Activated CD8-positive, alpha-beta memory T cell treated with anti-CD3 and anti-CD28 coated beads for 4 hours (primary cell): ENCODE measurements around the gene PCDHGA9.
"Not testable (repeated sequence)": the region's sequence is repeated elsewhere in the genome, so short reads cannot be mapped to it uniquely, and the experiment has no call there.

Source experiments
- DNase-seq, 2 donors: peaks; one replicate each; pipeline ENCODE4 v3.0.0-alpha.2; 2020; ENCODE audit warnings: low read depth in 2 of 2

The PCDHGA9 gene

DNA sequence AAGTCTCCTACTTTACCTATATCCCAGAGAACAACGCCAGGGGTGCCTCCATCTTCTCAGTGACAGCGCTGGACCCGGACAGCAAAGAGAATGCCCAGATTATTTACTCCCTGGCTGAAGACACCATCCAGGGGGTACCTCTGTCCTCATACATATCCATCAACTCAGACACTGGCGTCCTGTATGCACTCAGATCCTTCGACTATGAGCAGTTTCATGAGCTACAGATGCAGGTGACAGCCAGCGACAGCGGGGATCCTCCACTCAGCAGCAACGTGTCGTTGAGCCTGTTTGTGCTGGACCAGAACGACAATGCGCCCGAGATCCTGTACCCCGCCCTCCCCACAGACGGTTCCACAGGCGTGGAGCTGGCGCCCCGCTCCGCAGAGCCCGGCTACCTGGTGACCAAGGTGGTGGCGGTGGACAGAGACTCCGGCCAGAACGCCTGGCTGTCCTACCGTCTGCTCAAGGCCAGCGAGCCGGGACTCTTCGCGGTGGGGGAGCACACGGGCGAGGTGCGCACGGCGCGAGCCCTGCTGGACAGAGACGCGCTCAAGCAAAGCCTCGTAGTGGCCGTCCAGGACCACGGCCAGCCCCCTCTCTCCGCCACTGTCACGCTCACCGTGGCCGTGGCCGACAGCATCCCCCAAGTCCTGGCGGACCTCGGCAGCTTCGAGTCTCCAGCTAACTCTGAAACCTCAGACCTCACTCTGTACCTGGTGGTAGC, 12.1 kb downstream of the PCDHGA9 start:
- not testable (repeated sequence) for DNase-seq

DNA sequence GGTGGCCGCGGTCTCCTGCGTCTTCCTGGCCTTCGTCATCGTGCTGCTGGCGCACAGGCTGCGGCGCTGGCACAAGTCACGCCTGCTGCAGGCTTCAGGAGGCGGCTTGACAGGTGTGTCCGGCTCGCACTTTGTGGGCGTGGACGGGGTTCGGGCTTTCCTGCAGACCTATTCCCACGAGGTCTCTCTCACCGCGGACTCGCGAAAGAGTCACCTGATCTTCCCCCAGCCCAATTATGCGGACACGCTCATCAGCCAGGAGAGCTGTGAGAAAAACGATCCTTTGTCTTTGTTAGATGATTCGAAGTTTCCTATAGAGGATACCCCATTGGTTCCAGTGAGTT, 12.7 kb downstream of the PCDHGA9 start:
- DNase-seq, result not testable (repeated sequence)

GRCh38 chr5:141417494-141418172, 15.1 kb downstream of the PCDHGA9 start, which contains the start of gene PCDHGB7:
Gene PCDHGB7, plus strand, starts transcription at chr5:141417677. Its CDS starts 183 bp downstream, at chr5:141417860.
- not testable (repeated sequence) for DNase-seq

DNA sequence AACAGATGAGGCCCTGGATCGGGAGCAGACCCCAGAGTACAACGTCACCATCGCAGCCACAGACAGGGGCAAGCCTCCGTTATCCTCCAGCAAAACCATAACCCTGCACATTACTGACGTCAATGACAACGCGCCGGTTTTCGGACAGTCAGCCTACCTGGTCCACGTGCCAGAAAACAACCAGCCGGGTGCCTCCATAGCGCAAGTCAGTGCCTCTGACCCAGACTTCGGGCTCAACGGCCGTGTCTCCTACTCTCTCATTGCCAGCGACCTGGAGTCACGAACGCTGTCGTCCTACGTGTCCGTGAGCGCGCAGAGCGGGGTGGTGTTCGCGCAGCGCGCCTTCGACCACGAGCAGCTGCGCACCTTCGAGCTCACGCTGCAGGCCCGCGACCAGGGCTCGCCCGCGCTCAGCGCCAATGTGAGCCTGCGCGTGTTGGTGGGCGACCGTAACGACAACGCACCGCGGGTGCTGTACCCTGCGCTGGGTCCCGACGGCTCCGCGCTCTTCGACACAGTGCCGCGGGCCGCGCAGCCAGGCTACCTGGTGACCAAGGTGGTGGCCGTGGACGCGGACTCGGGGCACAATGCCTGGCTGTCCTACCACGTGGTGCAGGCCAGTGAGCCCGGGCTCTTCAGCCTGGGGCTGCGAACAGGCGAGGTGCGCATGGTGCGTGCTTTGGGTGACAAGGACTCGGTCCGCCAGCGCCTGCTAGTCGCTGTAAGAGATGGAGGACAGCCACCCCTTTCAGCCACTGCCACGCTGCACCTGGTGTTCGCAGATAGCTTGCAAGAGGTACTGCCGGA, 16.7 kb downstream of the PCDHGA9 start:
- DNase-seq, result no peak

DNA sequence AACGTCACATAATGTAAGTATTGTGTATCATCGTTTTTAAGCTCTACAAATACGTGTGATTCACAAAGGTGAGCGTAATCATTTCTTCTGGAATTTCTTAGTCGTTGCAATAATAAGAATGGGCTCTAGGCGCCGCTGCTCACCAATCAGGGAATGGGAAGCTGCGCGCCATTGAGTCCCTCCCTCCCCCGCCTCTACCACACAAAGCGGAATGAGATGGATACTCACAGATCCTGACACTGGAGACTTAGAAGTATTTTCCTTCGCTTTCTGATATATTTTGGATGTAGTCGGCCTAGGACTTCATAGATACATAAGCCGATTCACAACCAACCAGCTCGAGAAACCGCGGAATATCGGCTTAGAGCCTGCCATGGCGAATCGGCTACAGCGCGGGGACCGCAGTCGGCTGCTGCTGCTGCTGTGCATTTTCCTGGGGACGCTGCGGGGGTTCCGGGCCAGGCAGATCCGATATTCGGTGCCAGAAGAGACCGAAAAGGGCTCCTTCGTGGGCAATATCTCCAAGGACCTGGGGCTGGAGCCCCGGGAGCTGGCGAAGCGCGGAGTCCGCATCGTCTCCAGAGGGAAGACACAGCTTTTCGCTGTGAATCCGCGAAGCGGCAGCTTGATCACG, 18.4 kb downstream of the PCDHGA9 start, which contains the start of gene PCDHGA11:
Gene PCDHGA11, plus strand, starts transcription at position 197 of the 634 bp plus-strand sequence. Its CDS starts 177 bp downstream, at position 374.
- no peak for DNase-seq

- DNase-seq, result no peak
Measured at GRCh38 chr5:141421489-141421855, 18.9 kb downstream of the PCDHGA9 start.

DNA sequence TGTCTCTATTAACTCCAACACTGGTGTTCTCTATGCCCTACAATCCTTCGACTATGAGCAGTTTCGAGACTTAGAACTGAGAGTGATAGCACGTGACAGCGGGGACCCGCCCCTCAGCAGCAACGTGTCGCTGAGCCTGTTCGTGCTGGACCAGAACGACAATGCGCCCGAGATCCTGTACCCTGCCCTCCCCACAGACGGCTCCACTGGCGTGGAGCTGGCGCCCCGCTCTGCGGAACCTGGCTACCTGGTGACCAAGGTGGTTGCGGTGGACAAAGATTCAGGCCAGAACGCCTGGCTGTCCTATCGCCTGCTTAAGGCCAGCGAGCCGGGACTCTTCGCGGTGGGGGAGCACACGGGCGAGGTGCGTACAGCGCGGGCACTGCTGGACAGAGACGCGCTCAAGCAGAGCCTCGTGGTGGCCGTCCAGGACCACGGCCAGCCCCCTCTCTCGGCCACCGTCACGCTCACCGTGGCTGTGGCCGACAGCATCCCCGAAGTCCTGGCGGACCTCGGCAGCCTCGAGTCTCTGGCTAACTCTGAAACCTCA, 20.2 kb downstream of the PCDHGA9 start:
- DNase-seq, result no peak

- DNase-seq, result no peak
Measured at GRCh38 chr5:141427783-141428426, 25.3 kb downstream of the PCDHGA9 start.

- no peak for DNase-seq
Measured at GRCh38 chr5:141430332-141431113, 27.9 kb downstream of the PCDHGA9 start, which contains the start of gene PCDHGA12. Gene PCDHGA12, plus strand, starts transcription at chr5:141430507. Its CDS starts 253 bp downstream, at chr5:141430760.

GRCh38 chr5:141431286-141431685, 28.7 kb downstream of the PCDHGA9 start:
- no peak for DNase-seq

- not testable (repeated sequence) for DNase-seq
Measured at GRCh38 chr5:141432308-141432707, 29.7 kb downstream of the PCDHGA9 start.

DNA sequence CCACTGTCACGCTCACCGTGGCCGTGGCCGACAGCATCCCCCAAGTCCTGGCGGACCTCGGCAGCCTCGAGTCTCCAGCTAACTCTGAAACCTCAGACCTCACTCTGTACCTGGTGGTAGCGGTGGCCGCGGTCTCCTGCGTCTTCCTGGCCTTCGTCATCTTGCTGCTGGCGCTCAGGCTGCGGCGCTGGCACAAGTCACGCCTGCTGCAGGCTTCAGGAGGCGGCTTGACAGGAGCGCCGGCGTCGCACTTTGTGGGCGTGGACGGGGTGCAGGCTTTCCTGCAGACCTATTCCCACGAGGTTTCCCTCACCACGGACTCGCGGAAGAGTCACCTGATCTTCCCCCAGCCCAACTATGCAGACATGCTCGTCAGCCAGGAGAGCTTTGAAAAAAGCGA, 30.1 kb downstream of the PCDHGA9 start:
- DNase-seq, result not testable (repeated sequence)

- DNase-seq, result no peak
Measured at GRCh38 chr5:141434006-141434405, 31.4 kb downstream of the PCDHGA9 start.

DNA sequence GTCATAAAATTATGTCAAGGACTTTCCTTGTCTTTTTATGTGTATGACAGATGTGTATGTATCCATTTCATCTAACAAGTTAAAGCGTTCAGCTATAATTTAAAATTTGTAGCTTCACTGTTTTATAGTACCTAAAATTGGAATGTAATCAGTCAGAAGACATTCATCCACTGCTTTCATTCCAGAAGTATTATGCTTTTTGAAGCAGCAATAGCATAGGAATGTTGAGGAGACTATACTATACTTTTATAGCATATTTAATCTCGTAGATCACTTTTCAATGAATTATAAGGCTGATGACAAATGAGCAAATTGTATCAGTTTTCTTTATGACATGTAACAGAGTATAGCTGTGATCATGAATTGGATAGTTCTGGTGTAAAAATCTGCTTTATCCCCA, 34.6 kb downstream of the PCDHGA9 start:
- no peak for DNase-seq

GRCh38 chr5:141439411-141440141, 37.0 kb downstream of the PCDHGA9 start:
- no peak for DNase-seq

- no peak for DNase-seq
Measured at GRCh38 chr5:141440341-141440740, 37.8 kb downstream of the PCDHGA9 start.

DNA sequence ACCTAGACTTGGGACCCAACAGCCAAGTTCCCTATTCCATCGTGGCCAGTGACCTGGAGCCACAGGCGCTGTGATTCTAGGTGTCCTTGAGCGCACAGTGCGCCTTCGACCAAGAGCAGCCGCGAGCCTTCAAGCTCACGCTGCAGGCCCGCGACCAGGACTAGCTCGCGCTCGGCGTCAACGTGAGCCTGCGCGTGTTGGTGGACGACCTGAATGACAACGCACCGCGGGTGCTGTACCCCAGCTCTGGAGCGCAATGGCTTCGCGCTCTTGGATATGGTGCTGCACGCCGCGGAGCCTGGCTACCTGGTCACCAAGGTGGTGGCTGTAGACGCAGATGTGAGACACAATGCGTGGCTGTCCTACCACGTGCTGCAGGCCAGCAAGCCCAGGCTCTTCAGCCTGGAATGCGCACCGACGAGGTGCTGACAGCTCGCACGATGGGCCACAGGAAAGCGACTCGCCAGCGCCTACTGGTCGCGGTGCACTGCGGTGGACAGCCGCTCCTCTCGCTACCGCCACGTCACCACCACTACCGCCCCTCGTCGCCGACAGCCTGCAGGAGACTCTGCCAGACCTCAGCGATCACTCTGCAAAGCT, 39.1 kb downstream of the PCDHGA9 start:
- DNase-seq, result no peak
